Measurements from ENCODE around the gene ALG1L2.
"Not testable (repeated sequence)": the region's sequence is repeated elsewhere in the genome, so short reads cannot be mapped to it uniquely, and the experiment has no call there.

GRCh38 chr3:130136337-130136736 is 54.7 kb downstream of the ALG1L2 start:
- not testable (repeated sequence) for TF ChIP-seq POLR2A (IDR thresholded peaks at IDR 0.05; ENCODE audit: low read length); RFX5 (IDR thresholded peaks at IDR 0.05); CHD4 (IDR thresholded peaks at IDR 0.05; ENCODE audit: borderline replicate concordance); CHD2 (IDR thresholded peaks at IDR 0.05; ENCODE audit: low read length, partially characterized antibody)
- TF ChIP-seq, protein P1, sequence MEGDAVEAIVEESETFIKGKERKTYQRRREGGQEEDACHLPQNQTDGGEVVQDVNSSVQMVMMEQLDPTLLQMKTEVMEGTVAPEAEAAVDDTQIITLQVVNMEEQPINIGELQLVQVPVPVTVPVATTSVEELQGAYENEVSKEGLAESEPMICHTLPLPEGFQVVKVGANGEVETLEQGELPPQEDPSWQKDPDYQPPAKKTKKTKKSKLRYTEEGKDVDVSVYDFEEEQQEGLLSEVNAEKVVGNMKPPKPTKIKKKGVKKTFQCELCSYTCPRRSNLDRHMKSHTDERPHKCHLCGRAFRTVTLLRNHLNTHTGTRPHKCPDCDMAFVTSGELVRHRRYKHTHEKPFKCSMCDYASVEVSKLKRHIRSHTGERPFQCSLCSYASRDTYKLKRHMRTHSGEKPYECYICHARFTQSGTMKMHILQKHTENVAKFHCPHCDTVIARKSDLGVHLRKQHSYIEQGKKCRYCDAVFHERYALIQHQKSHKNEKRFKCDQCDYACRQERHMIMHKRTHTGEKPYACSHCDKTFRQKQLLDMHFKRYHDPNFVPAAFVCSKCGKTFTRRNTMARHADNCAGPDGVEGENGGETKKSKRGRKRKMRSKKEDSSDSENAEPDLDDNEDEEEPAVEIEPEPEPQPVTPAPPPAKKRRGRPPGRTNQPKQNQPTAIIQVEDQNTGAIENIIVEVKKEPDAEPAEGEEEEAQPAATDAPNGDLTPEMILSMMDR (IDR thresholded peaks at IDR 0.05) = not testable (repeated sequence)
